Mesenchymal stem cell (in vitro differentiated cells and primary cell): ENCODE data around the gene KHDC4.

Source experiments
- DNase-seq: peaks from one replicate; pipeline ENCODE4 v3.0.0-alpha.2; 2013
- H2AFZ ChIP-seq: one replicate; pipeline ENCODE4 v1.6.1; 2013; ENCODE audit warnings: low read depth, mild to moderate bottlenecking, control low read depth, inconsistent platforms, low read length, moderate library complexity
- H2AK5ac ChIP-seq: 2 replicates; pipeline ENCODE4 v1.6.1; 2013; ENCODE audit warnings: low read length, moderate library complexity, mild to moderate bottlenecking, inconsistent platforms; ENCODE audit not compliant: severe bottlenecking
- H2BK120ac ChIP-seq: one replicate; pipeline ENCODE4 v1.6.1; 2013; ENCODE audit warnings: low read depth, mild to moderate bottlenecking, inconsistent platforms, low read length, moderate library complexity
- H2BK12ac ChIP-seq, 2 experiments: one replicate each; pipeline ENCODE4 v1.6.1; 2013; ENCODE audit warnings: inconsistent platforms in 2 of 2, low read length in 2 of 2, mild to moderate bottlenecking in 2 of 2, moderate library complexity in 2 of 2, control low read depth in 1 of 2
- H2BK15ac ChIP-seq: one replicate; pipeline ENCODE4 v1.6.1; 2013; ENCODE audit warnings: mild to moderate bottlenecking, low read depth, inconsistent platforms; ENCODE audit not compliant: poor library complexity, severe bottlenecking
- H2BK5ac ChIP-seq: 2 replicates; pipeline ENCODE4 v1.6.1; 2013; ENCODE audit warnings: low read depth, mild to moderate bottlenecking, low read length, control low read depth, inconsistent platforms; ENCODE audit not compliant: poor library complexity, severe bottlenecking
- H3K14ac ChIP-seq, 2 experiments: one replicate each; pipeline ENCODE4 v1.6.1; 2013; ENCODE audit warnings: inconsistent platforms in 2 of 2, low read length in 2 of 2, control low read depth in 1 of 2, mild to moderate bottlenecking in 1 of 2, moderate library complexity in 1 of 2
- H3K18ac ChIP-seq, 2 experiments: one replicate each; pipeline ENCODE4 v1.6.1; 2013; ENCODE audit warnings: inconsistent platforms in 2 of 2, low read length in 2 of 2, control low read depth in 1 of 2, low read depth in 1 of 2, mild to moderate bottlenecking in 1 of 2
- H3K23ac ChIP-seq, 2 experiments: one replicate each; pipeline ENCODE4 v1.6.1; 2013; ENCODE audit warnings: inconsistent platforms in 2 of 2, low read length in 2 of 2, mild to moderate bottlenecking in 2 of 2, moderate library complexity in 2 of 2, control low read depth in 1 of 2
- H3K27ac ChIP-seq: 2 replicates; pipeline ENCODE4 v1.5.1; 2013; ENCODE audit warnings: mild to moderate bottlenecking, moderate library complexity, low read length, control low read depth, inconsistent platforms; ENCODE audit not compliant: poor library complexity, severe bottlenecking
- H3K27me3 ChIP-seq, 2 experiments: 2 replicates each; pipeline versions ENCODE4 v1.6.1 to v1.7.0; 2013; ENCODE audit warnings: low read length in 2 of 2, mild to moderate bottlenecking in 2 of 2, moderate library complexity in 2 of 2, control low read depth in 1 of 2, inconsistent platforms in 1 of 2; ENCODE audit not compliant: control insufficient read depth in 1 of 2, insufficient read depth in 1 of 2
- H3K36me3 ChIP-seq, 2 experiments: 2 replicates each; pipeline versions ENCODE4 v1.6.1 to v1.7.0; 2013; ENCODE audit warnings: low read length in 2 of 2, control low read depth in 1 of 2, inconsistent platforms in 1 of 2, low read depth in 1 of 2, mild to moderate bottlenecking in 1 of 2; ENCODE audit not compliant: insufficient read depth in 2 of 2, control insufficient read depth in 1 of 2
- H3K4ac ChIP-seq, 2 experiments: one replicate each; pipeline ENCODE4 v1.6.1; 2013; ENCODE audit warnings: inconsistent platforms in 2 of 2, low read length in 2 of 2, mild to moderate bottlenecking in 2 of 2, moderate library complexity in 2 of 2, control low read depth in 1 of 2, low read depth in 1 of 2
- H3K4me1 ChIP-seq: 2 replicates; pipeline ENCODE4 v1.6.1; 2013; ENCODE audit warnings: low read depth, low read length, control low read depth; ENCODE audit not compliant: control insufficient read depth, insufficient read depth
- H3K4me2 ChIP-seq: 2 replicates; pipeline ENCODE4 v1.6.1; 2013; ENCODE audit warnings: low read length, mild to moderate bottlenecking, inconsistent platforms; ENCODE audit not compliant: poor library complexity, severe bottlenecking
- H3K4me3 ChIP-seq, 2 experiments: 2 replicates each; pipeline versions ENCODE4 v1.5.1 to v1.7.0; 2013; ENCODE audit warnings: low read length in 2 of 2, mild to moderate bottlenecking in 2 of 2, control low read depth in 1 of 2, low read depth in 1 of 2; ENCODE audit not compliant: insufficient read depth in 1 of 2
- H3K79me1 ChIP-seq: replicated peaks from 2 replicates; pipeline ENCODE4 v1.6.1; 2013; ENCODE audit warnings: mild to moderate bottlenecking, control low read depth, low read length, inconsistent platforms; ENCODE audit not compliant: poor library complexity, severe bottlenecking
- H3K9ac ChIP-seq: 2 replicates; pipeline ENCODE4 v1.7.0; 2013; ENCODE audit warnings: mild to moderate bottlenecking, low read length, moderate library complexity
- H3K9me3 ChIP-seq: 2 replicates; pipeline ENCODE4 v1.7.0; 2013; ENCODE audit warnings: mild to moderate bottlenecking, low read length; ENCODE audit not compliant: control insufficient read depth
- H4K8ac ChIP-seq: one replicate; pipeline ENCODE4 v1.6.1; 2013; ENCODE audit warnings: inconsistent platforms, mild to moderate bottlenecking, low read length, moderate library complexity
- H4K91ac ChIP-seq: one replicate; pipeline ENCODE4 v1.6.1; 2013; ENCODE audit warnings: mild to moderate bottlenecking, low read length, inconsistent platforms
- WGBS: methylation state at CpG from one replicate; pipeline ENCODE4 v1.1.7; 2013; ENCODE audit warnings: mixed read lengths; 5-methylcytosine and 5-hydroxymethylcytosine counted together

Gene KHDC4

GRCh38 chr1:155966135-155966534, 31.9 kb upstream of the KHDC4 start:
- no peaks in the 10 kb centered on the region for H3K9me3 ChIP-seq
- H2AFZ ChIP-seq: no peak overlapping the region
- no peak overlapping the region for H2BK15ac ChIP-seq
- no peak overlapping the region for H2AK5ac ChIP-seq
- no peak overlapping the region for H2BK12ac ChIP-seq
- H3K4me2 ChIP-seq: no peak overlapping the region
- peak overlapping the region in 1 of 2 experiments; percentile 6 for H3K18ac ChIP-seq
- no peak for DNase-seq
- H3K9ac ChIP-seq: no peak overlapping the region
- H3K36me3 ChIP-seq: peaks cover 78 to 85% of the 10 kb centered on the region in 2 experiments
- no peak overlapping the region for H2BK120ac ChIP-seq
- H3K4ac ChIP-seq: no peak overlapping the region
- peaks cover 47% of the 10 kb centered on the region for H3K4me1 ChIP-seq
- no peak overlapping the region for H3K4me3 ChIP-seq
- WGBS: 96% methylated on average over 9 of the region's 9 CpGs
- no peak overlapping the region for H3K27ac ChIP-seq
- no peak overlapping the region for H3K23ac ChIP-seq
- H2BK5ac ChIP-seq: no peak overlapping the region
- H3K14ac ChIP-seq: no peak overlapping the region
- no peak overlapping the region for H4K8ac ChIP-seq
- H3K79me1 ChIP-seq: peaks cover 24% of the 10 kb centered on the region
- no peaks in the 10 kb centered on the region for H3K27me3 ChIP-seq
- H4K91ac ChIP-seq: no peak overlapping the region

DNA sequence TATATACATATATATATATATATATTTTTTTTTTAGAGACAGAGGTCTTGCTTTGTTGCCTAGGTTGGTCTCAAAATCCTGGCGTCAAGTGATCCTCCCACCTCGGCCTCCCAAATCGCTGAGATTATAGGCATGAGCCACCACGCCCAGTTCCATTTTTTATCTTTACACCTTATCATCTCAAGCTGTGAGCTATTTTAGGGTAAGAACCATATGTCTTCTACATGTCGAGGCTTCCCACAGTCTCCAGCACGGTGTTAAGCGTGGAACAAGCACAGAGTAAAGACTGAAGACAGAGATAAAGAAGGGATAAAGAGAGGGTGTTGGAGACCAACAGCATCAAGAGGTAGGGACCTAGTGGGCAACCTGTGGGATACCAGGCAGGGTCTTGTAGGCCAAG, 30.0 kb upstream of the KHDC4 start:
- peaks cover 29% of the 10 kb centered on the region for H3K79me1 ChIP-seq
- no peak overlapping the region for H4K8ac ChIP-seq
- peaks cover 30% of the 10 kb centered on the region for H3K4me1 ChIP-seq
- H3K23ac ChIP-seq: no peak overlapping the region
- H3K9me3 ChIP-seq: no peaks in the 10 kb centered on the region
- no peak overlapping the region for H3K18ac ChIP-seq
- H3K36me3 ChIP-seq: peaks cover 83 to 94% of the 10 kb centered on the region in 2 experiments
- H4K91ac ChIP-seq: no peak overlapping the region
- H2BK5ac ChIP-seq: no peak overlapping the region
- no peak overlapping the region for H2AK5ac ChIP-seq
- no peak overlapping the region for H2BK15ac ChIP-seq
- no peak overlapping the region for H3K4me3 ChIP-seq
- no peak overlapping the region for H3K4me2 ChIP-seq
- H3K27me3 ChIP-seq: no peaks in the 10 kb centered on the region
- no peak overlapping the region for H3K27ac ChIP-seq
- H2BK120ac ChIP-seq: no peak overlapping the region
- H2BK12ac ChIP-seq: no peak overlapping the region
- H2AFZ ChIP-seq: no peak overlapping the region
- no peak overlapping the region for H3K4ac ChIP-seq
- 94% methylated on average over 7 of the region's 7 CpGs for WGBS
- H3K14ac ChIP-seq: no peak overlapping the region
- H3K9ac ChIP-seq: no peak overlapping the region
- DNase-seq: no peak

- H3K14ac ChIP-seq: peak overlapping the region in 1 of 2 experiments; percentile 26
- peaks cover 32% of the 10 kb centered on the region for H3K79me1 ChIP-seq
- peaks cover 79 to 94% of the 10 kb centered on the region in 2 experiments for H3K36me3 ChIP-seq
- peak overlapping the region; percentile 13 for H3K27ac ChIP-seq
- no peak overlapping the region for H2AFZ ChIP-seq
- peak overlapping the region in 1 of 2 experiments; percentile 53 for H3K23ac ChIP-seq
- WGBS: 91% methylated on average over 18 of the region's 18 CpGs
- no peak overlapping the region for H3K4me3 ChIP-seq
- no peak overlapping the region for H2BK120ac ChIP-seq
- H2BK15ac ChIP-seq: no peak overlapping the region
- no peak overlapping the region for H2BK5ac ChIP-seq
- H3K4me2 ChIP-seq: no peak overlapping the region
- peak overlapping the region; percentile 16 for H3K9ac ChIP-seq
- peak overlapping the region; percentile 5 for H2AK5ac ChIP-seq
- H3K18ac ChIP-seq: peak overlapping the region in 1 of 2 experiments; percentile 8
- H3K27me3 ChIP-seq: no peaks in the 10 kb centered on the region
- no peaks in the 10 kb centered on the region for H3K9me3 ChIP-seq
- H3K4ac ChIP-seq: no peak overlapping the region
- no peak overlapping the region for H4K8ac ChIP-seq
- peak overlapping the region in 1 of 2 experiments; percentile 34 for H2BK12ac ChIP-seq
- no peak for DNase-seq
- H3K4me1 ChIP-seq: peaks cover 22% of the 10 kb centered on the region
- H4K91ac ChIP-seq: no peak overlapping the region
Observed at GRCh38 chr1:155962599-155963211, 28.5 kb upstream of the KHDC4 start.

GRCh38 chr1:155961937-155962336, 27.7 kb upstream of the KHDC4 start:
- peak overlapping the region; percentile 49 to 62 for H3K18ac ChIP-seq
- no peak overlapping the region for H3K4me2 ChIP-seq
- H3K4ac ChIP-seq: peak overlapping the region in 1 of 2 experiments; percentile 13
- peak; percentile 93 for DNase-seq
- H3K79me1 ChIP-seq: peaks cover 25% of the 10 kb centered on the region
- no peak overlapping the region for H3K4me3 ChIP-seq
- H2BK120ac ChIP-seq: no peak overlapping the region
- H4K91ac ChIP-seq: peak overlapping the region; percentile 25
- peak overlapping the region in 1 of 2 experiments; percentile 78 for H3K23ac ChIP-seq
- no peak overlapping the region for H2BK5ac ChIP-seq
- H3K14ac ChIP-seq: no peak overlapping the region
- H4K8ac ChIP-seq: peak overlapping the region; percentile 65
- H3K36me3 ChIP-seq: peaks cover 77 to 94% of the 10 kb centered on the region in 2 experiments
- H3K27me3 ChIP-seq: no peaks in the 10 kb centered on the region
- H2AFZ ChIP-seq: no peak overlapping the region
- H3K27ac ChIP-seq: peak overlapping the region; percentile 13
- H2BK15ac ChIP-seq: no peak overlapping the region
- peak overlapping the region in 1 of 2 experiments; percentile 37 for H2BK12ac ChIP-seq
- H3K9ac ChIP-seq: peak overlapping the region; percentile 58
- H2AK5ac ChIP-seq: peak overlapping the region; percentile 4
- H3K9me3 ChIP-seq: no peaks in the 10 kb centered on the region
- H3K4me1 ChIP-seq: peaks cover 17% of the 10 kb centered on the region
- WGBS: 6% methylated on average over 14 of the region's 14 CpGs
